GM10847 (cell line): Measurements from ENCODE around the gene GIMAP2.

Experiments
- POLR2A ChIP-seq: IDR thresholded peaks from 2 replicates; pipeline ENCODE4 v1.6.1; 2011; ENCODE audit not compliant: insufficient read length; ENCODE audit errors: extremely low read depth

Gene GIMAP2

GRCh38 chr7:150685219-150686029 lies at the start of gene GIMAP2:
Gene GIMAP2, plus strand, starts transcription at chr7:150685706. Its CDS starts 1,354 bp downstream, at chr7:150687060.
- no peak for TF ChIP-seq POLR2A

- no peak for TF ChIP-seq POLR2A
Observed at GRCh38 chr7:150641854-150642253, 43.7 kb upstream of the GIMAP2 start.

- no peak for TF ChIP-seq POLR2A
Observed at GRCh38 chr7:150642926-150643325, 42.6 kb upstream of the GIMAP2 start.

- TF ChIP-seq POLR2A: no peak
Observed at GRCh38 chr7:150645259-150646020, 40.1 kb upstream of the GIMAP2 start.

GRCh38 chr7:150648353-150649079 lies 37.0 kb upstream of the GIMAP2 start:
- no peak for TF ChIP-seq POLR2A

GRCh38 chr7:150649080-150649385 lies 36.5 kb upstream of the GIMAP2 start:
- TF ChIP-seq POLR2A: no peak

GRCh38 chr7:150654692-150655091 lies 30.8 kb upstream of the GIMAP2 start:
- TF ChIP-seq POLR2A: no peak

- no peak for TF ChIP-seq POLR2A
Observed at GRCh38 chr7:150656047-150656446, 29.5 kb upstream of the GIMAP2 start.

GRCh38 chr7:150657526-150657925 lies 28.0 kb upstream of the GIMAP2 start:
- TF ChIP-seq POLR2A: no peak

GRCh38 chr7:150660939-150661613 lies 24.4 kb upstream of the GIMAP2 start:
- TF ChIP-seq POLR2A: no peak

GRCh38 chr7:150663802-150664494 lies 21.6 kb upstream of the GIMAP2 start:
- no peak for TF ChIP-seq POLR2A

GRCh38 chr7:150665089-150665748 lies 20.3 kb upstream of the GIMAP2 start:
- no peak for TF ChIP-seq POLR2A

- no peak for TF ChIP-seq POLR2A
Observed at GRCh38 chr7:150665896-150666295, 19.6 kb upstream of the GIMAP2 start.

GRCh38 chr7:150666412-150666811 lies 19.1 kb upstream of the GIMAP2 start:
- no peak for TF ChIP-seq POLR2A
